Testis (tissue), 2 donors: ENCODE data around the gene UROS.

Experiments used
- POLR2A ChIP-seq: fragments of 450-650 bp; IDR thresholded peaks from one replicate; pipeline ENCODE4 v1.6.1; 2017; ENCODE audit warnings: antibody characterized with exemption, mild to moderate bottlenecking, moderate library complexity
- TF ChIP-seq, protein P1 (sequence below), 3 experiments: fragments of 450-650 bp in 2 of 3; fragments of 200-600 bp in 1 of 3; sonication (generic) in 1 of 3; IDR thresholded peaks; one replicate each; pipeline ENCODE4 v1.5.1; 2016 to 2019; ENCODE audit warnings: antibody characterized with exemption in 3 of 3, mild to moderate bottlenecking in 2 of 3, moderate library complexity in 1 of 3

DNA sequence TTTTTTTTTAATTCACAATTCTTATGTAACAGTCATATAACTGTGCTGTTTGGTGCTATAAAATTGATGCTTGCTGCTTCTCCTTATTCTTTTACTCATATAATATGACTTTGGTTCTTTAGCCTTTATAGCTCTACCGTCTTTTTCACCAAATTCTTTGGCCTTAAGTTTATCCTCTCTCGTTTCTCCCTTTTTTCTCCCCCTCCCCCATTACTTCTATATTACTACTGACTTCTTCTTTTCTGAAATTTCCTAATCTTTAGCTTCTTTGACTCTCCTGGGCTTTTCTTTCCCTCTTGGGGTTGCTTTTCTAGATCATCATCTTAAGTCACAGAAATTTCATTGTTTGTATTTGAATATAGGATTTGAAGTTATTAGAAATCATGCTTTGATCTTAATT is 4.1 kb upstream of the UROS start:
- TF ChIP-seq, protein P1, sequence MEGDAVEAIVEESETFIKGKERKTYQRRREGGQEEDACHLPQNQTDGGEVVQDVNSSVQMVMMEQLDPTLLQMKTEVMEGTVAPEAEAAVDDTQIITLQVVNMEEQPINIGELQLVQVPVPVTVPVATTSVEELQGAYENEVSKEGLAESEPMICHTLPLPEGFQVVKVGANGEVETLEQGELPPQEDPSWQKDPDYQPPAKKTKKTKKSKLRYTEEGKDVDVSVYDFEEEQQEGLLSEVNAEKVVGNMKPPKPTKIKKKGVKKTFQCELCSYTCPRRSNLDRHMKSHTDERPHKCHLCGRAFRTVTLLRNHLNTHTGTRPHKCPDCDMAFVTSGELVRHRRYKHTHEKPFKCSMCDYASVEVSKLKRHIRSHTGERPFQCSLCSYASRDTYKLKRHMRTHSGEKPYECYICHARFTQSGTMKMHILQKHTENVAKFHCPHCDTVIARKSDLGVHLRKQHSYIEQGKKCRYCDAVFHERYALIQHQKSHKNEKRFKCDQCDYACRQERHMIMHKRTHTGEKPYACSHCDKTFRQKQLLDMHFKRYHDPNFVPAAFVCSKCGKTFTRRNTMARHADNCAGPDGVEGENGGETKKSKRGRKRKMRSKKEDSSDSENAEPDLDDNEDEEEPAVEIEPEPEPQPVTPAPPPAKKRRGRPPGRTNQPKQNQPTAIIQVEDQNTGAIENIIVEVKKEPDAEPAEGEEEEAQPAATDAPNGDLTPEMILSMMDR (IDR thresholded peaks at IDR 0.05): no peak
- no peak for TF ChIP-seq POLR2A
